Effector memory CD4-positive, alpha-beta T cell (primary cell): ENCODE data around the gene GGT5.
A peak's percentile ranks its signal among the peaks of the same experiment; 100 is the strongest.

ENCODE experiments used
- DNase-seq, 3 donors: peaks; one replicate each; pipeline ENCODE4 v3.0.0-alpha.2; 2020
- H3K27ac ChIP-seq: 2 replicates; pipeline ENCODE4 v1.7.0; 2013; ENCODE audit warnings: mild to moderate bottlenecking, low read length, moderate library complexity; ENCODE audit not compliant: insufficient read depth, poor library complexity, severe bottlenecking
- H3K27me3 ChIP-seq: replicated peaks from 2 replicates; pipeline ENCODE4 v1.7.0; 2013; ENCODE audit warnings: mild to moderate bottlenecking, low read length; ENCODE audit not compliant: insufficient read depth, control insufficient read depth, poor library complexity, severe bottlenecking
- H3K36me3 ChIP-seq: 2 replicates; pipeline ENCODE4 v1.7.0; 2013; ENCODE audit warnings: mild to moderate bottlenecking, low read length, moderate library complexity; ENCODE audit not compliant: control insufficient read depth, insufficient read depth
- H3K4me1 ChIP-seq: 2 replicates; pipeline ENCODE4 v1.7.0; 2013; ENCODE audit warnings: low read length, mild to moderate bottlenecking; ENCODE audit not compliant: control insufficient read depth, insufficient read depth, poor library complexity, severe bottlenecking
- H3K4me3 ChIP-seq: 2 replicates; pipeline ENCODE4 v1.7.0; 2013; ENCODE audit warnings: low read length, low read depth, mild to moderate bottlenecking; ENCODE audit not compliant: insufficient read depth, poor library complexity, severe bottlenecking
- H3K9me3 ChIP-seq: 2 replicates; pipeline ENCODE4 v1.7.0; 2013; ENCODE audit warnings: mild to moderate bottlenecking, low read length, moderate library complexity; ENCODE audit not compliant: control insufficient read depth

GGT5 gene

GRCh38 chr22:24178502-24179440 is 66.1 kb downstream of the GGT5 start:
- DNase-seq: no peak
- H3K27ac ChIP-seq: no peak overlapping the region
- H3K36me3 ChIP-seq: peaks cover 42% of the 10 kb centered on the region
- H3K9me3 ChIP-seq: no peaks in the 10 kb centered on the region
- H3K27me3 ChIP-seq: no peaks in the 10 kb centered on the region
- no peak overlapping the region for H3K4me3 ChIP-seq
- no peaks in the 10 kb centered on the region for H3K4me1 ChIP-seq

- H3K4me1 ChIP-seq: no peaks in the 10 kb centered on the region
- H3K27me3 ChIP-seq: no peaks in the 10 kb centered on the region
- H3K27ac ChIP-seq: no peak overlapping the region
- H3K36me3 ChIP-seq: peaks cover 46% of the 10 kb centered on the region
- DNase-seq: no peak
- H3K4me3 ChIP-seq: no peak overlapping the region
- H3K9me3 ChIP-seq: no peaks in the 10 kb centered on the region
Measured at GRCh38 chr22:24178021-24178431, 66.9 kb downstream of the GGT5 start.

DNA sequence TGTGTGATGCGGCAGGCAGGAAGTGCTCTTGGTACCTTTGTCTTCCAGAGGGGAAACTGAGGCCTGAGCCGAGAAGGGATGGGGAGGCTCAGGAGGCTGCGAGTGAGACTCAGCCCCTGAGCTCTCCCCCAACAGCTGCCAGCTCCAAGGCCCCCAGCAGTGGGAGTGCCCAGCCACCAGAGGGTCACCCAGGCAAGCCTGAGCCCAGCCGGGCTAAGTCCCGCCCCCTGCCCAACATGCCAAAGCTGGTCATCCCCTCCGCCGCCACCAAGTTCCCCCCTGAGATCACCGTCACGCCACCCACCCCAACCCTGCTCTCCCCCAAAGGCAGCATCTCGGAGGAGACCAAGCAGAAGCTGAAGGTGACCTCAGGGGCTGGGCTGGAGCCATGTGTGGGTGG is 67.4 kb downstream of the GGT5 start:
- H3K36me3 ChIP-seq: peaks cover 52% of the 10 kb centered on the region

GRCh38 chr22:24177045-24177444 is 67.8 kb downstream of the GGT5 start:
- no peak for DNase-seq
- Histone ChIP-seq H3K9me3 (no peaks in the 10 kb centered on the region), H3K36me3 (peaks cover 56% of the 10 kb centered on the region), H3K27me3 (no peaks in the 10 kb centered on the region), H3K4me3 (no peak overlapping the region), H3K27ac (no peak overlapping the region), H3K4me1 (no peaks in the 10 kb centered on the region)

More for the DNA sequence above, 67.4 kb downstream of the GGT5 start:
- Histone ChIP-seq H3K4me1 (no peaks in the 10 kb centered on the region), H3K27ac (no peak overlapping the region), H3K4me3 (no peak overlapping the region), H3K9me3 (no peaks in the 10 kb centered on the region), H3K27me3 (no peaks in the 10 kb centered on the region)
- no peak for DNase-seq

GRCh38 chr22:24176630-24177029 is 68.3 kb downstream of the GGT5 start:
- Histone ChIP-seq H3K4me3 (no peak overlapping the region), H3K9me3 (no peaks in the 10 kb centered on the region), H3K27me3 (no peaks in the 10 kb centered on the region), H3K36me3 (peaks cover 60% of the 10 kb centered on the region), H3K27ac (no peak overlapping the region), H3K4me1 (no peaks in the 10 kb centered on the region)
- no peak for DNase-seq

- Histone ChIP-seq H3K36me3 (peaks cover 66% of the 10 kb centered on the region), H3K4me3 (no peak overlapping the region), H3K4me1 (no peaks in the 10 kb centered on the region), H3K27ac (no peak overlapping the region), H3K27me3 (no peaks in the 10 kb centered on the region), H3K9me3 (no peaks in the 10 kb centered on the region)
- DNase-seq: no peak
Measured at GRCh38 chr22:24176040-24176439, 68.8 kb downstream of the GGT5 start.

- Histone ChIP-seq H3K36me3 (peaks cover 72% of the 10 kb centered on the region), H3K27ac (no peak overlapping the region), H3K27me3 (no peaks in the 10 kb centered on the region), H3K9me3 (no peaks in the 10 kb centered on the region), H3K4me1 (no peaks in the 10 kb centered on the region), H3K4me3 (no peak overlapping the region)
- peak; percentile 13 to 37 (median 28) for DNase-seq
Measured at GRCh38 chr22:24175160-24175808, 69.6 kb downstream of the GGT5 start.

DNA sequence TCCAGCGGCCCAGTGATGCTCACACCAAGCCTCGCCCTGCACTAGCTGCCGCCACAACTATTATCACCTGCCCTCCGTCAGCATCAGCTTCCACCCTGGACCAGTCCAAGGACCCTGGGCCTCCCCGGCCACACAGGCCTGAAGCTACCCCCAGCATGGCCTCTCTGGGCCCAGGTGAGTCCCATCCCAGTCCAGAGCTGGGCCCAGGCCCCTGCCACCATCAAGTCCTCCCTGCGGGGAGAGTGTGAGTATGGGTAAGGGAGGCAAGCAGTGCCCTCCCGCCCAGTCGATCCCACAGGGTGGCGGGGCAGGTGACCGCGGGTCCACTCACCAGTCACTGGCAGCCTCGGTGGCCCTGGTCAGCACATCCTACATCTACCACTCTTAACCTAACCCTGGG is 73.1 kb downstream of the GGT5 start:
- Histone ChIP-seq H3K4me1 (no peaks in the 10 kb centered on the region), H3K27me3 (no peaks in the 10 kb centered on the region), H3K4me3 (no peak overlapping the region), H3K36me3 (peaks cover 83% of the 10 kb centered on the region), H3K27ac (no peak overlapping the region), H3K9me3 (no peaks in the 10 kb centered on the region)
- no peak for DNase-seq

DNA sequence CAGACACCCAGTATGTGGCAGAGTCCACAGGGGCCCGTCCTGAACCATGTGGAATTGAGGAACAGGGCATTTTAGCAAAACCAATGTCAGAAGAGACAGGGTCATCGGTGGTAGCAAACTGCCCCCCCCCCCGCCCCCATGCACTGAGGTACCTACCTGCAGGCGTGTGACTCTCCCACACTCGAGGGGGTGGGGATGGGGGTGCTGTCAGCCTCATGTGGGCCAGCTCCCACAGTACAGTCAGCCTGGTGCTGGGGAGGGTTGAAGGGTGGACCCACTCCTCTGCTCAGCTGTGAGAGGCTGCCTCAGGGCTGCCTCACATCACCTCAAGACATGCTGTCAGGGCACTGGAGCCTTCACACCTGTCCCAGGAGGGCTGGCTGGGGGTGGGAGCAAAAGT is 74.2 kb downstream of the GGT5 start:
- DNase-seq: no peak
- Histone ChIP-seq H3K36me3 (peaks cover 83% of the 10 kb centered on the region), H3K27me3 (no peaks in the 10 kb centered on the region), H3K27ac (no peak overlapping the region), H3K9me3 (no peaks in the 10 kb centered on the region), H3K4me1 (no peaks in the 10 kb centered on the region), H3K4me3 (no peak overlapping the region)

DNA sequence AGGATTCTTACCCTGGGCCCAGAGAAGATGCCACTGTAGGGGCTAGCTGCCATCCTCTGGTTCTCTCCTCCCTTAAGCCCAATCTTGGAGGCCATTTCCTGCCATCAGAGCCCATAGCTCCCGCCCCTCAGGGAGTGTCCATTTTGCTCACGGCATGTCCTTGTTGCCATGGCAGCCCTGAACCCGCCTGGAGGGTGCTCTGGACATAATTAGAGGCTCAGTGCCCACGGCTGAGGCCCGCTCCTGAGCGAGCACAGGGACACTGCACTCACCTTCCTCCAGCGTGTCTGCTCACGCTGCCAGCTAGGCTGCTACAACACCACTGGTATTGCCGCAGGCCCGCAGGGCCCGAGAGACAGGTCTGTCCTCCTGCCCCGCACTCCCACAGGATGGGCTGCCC is 74.7 kb downstream of the GGT5 start:
- H3K27ac ChIP-seq: no peak overlapping the region
- H3K9me3 ChIP-seq: no peaks in the 10 kb centered on the region
- no peak for DNase-seq
- peaks cover 83% of the 10 kb centered on the region for H3K36me3 ChIP-seq
- H3K27me3 ChIP-seq: no peaks in the 10 kb centered on the region
- no peak overlapping the region for H3K4me3 ChIP-seq
- H3K4me1 ChIP-seq: no peaks in the 10 kb centered on the region
